ENCODE results near the gene GOLGA8A. TPM values are rescaled to one million over a fixed set of nuclear protein-coding genes. Genes with fewer than 3 reads are reported as not detected.

GOLGA8A gene
- total and polyA plus RNA-seq, 2 donors (not counting 1 experiment from before 2014, with no cell fraction given) = 3.3 to 18.1 TPM

DNA sequence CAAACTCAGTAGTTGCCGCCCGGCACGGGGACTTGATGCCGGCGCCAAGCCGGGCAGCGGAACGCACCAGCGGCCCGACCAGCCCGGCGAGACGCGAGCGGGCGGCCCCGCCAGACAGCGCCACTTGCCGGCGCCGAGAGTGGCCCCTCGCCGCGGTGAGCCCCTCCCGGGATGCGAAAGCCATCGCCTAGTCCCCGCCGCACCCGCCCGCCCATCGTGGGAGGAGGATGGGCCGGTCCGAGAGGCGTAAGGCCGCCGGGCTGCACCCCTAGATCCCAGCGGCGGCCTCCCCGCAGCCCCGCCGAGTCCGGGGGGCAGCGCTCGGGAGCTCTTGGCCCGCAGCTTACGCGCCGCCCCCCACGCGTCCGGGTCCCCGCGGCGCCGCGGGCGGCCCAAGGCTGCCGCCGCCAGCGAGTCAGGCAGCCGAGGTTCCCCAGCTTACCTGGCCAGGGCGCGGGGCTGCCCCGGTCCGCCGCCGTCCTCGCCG lies 609 bp downstream of the GOLGA8A start:
- peaks cover 2% of the 10 kb centered on the region for H3K36me3 ChIP-seq (ENCODE audit: control insufficient read depth, insufficient read depth, low read length)
- no peaks in the 10 kb centered on the region for H4K20me1 ChIP-seq (ENCODE audit: control insufficient read depth, extremely low read depth, insufficient read depth, low read length)
- H3K9me3 ChIP-seq (ENCODE audit: control insufficient read depth, insufficient read depth, low read depth, low read length) = no peaks in the 10 kb centered on the region
- H3K4me2 ChIP-seq (ENCODE audit: extremely low read depth, insufficient read depth, low read length) = peak overlapping the region; percentile 69
- no peak overlapping the region for H2AFZ ChIP-seq (ENCODE audit: low read length)
- no peaks in the 10 kb centered on the region for H3K27me3 ChIP-seq (ENCODE audit: control insufficient read depth, insufficient read depth, low read length)
- peak overlapping the region; percentile 50 to 68 (median 67) for H3K4me3 ChIP-seq (replicated peaks in 1 of 4; ENCODE audit: control extremely low read depth in 1 of 4, insufficient read depth in 1 of 4, low read depth in 3 of 4, low read length in 4 of 4)
- no peak overlapping the region for H3K27ac ChIP-seq (ENCODE audit: insufficient read depth, low read length)
- peak overlapping the region; percentile 40 for H3K9ac ChIP-seq (ENCODE audit: insufficient read depth, low read length)
- TF ChIP-seq CTCF (conservative IDR thresholded peaks at IDR 0.05 in 1 of 2, IDR thresholded peaks at IDR 0.05 in 1 of 2; ENCODE audit: low read depth in 1 of 2, low read length in 2 of 2) (no peak), EZH2 (IDR thresholded peaks at IDR 0.05; ENCODE audit: low read length, missing control alignments) (no peak)
- peaks cover 2% of the 10 kb centered on the region for H3K4me1 ChIP-seq (ENCODE audit: control insufficient read depth, extremely low read depth, insufficient read depth, low read length)
- H3K79me2 ChIP-seq (ENCODE audit: control insufficient read depth, insufficient read depth, low read length) = peaks cover 5% of the 10 kb centered on the region
- DNase-seq (ENCODE audit: low read depth in 2 of 2) = peak; percentile 34 to 56

GRCh38 chr15:34436126-34436955 lies 1.3 kb downstream of the GOLGA8A start:
- Histone ChIP-seq H3K4me1 (ENCODE audit: control insufficient read depth, extremely low read depth, insufficient read depth, low read length) (peaks cover 2% of the 10 kb centered on the region), H3K79me2 (ENCODE audit: control insufficient read depth, insufficient read depth, low read length) (peaks cover 5% of the 10 kb centered on the region), H3K9me3 (ENCODE audit: control insufficient read depth, insufficient read depth, low read depth, low read length) (no peaks in the 10 kb centered on the region), H3K4me2 (ENCODE audit: extremely low read depth, insufficient read depth, low read length) (peak overlapping the region; percentile 69), H2AFZ (ENCODE audit: low read length) (no peak overlapping the region), H3K36me3 (ENCODE audit: control insufficient read depth, insufficient read depth, low read length) (peaks cover 2% of the 10 kb centered on the region), H4K20me1 (ENCODE audit: control insufficient read depth, extremely low read depth, insufficient read depth, low read length) (no peaks in the 10 kb centered on the region), H3K4me3 (replicated peaks in 1 of 4; ENCODE audit: control extremely low read depth in 1 of 4, insufficient read depth in 1 of 4, low read depth in 3 of 4, low read length in 4 of 4) (peak overlapping the region; percentile 50 to 68 (median 67)), H3K27me3 (ENCODE audit: control insufficient read depth, insufficient read depth, low read length) (no peaks in the 10 kb centered on the region), H3K27ac (ENCODE audit: insufficient read depth, low read length) (no peak overlapping the region), H3K9ac (ENCODE audit: insufficient read depth, low read length) (peak overlapping the region; percentile 40)
- TF ChIP-seq EZH2 (IDR thresholded peaks at IDR 0.05; ENCODE audit: low read length, missing control alignments) (no peak), CTCF (conservative IDR thresholded peaks at IDR 0.05 in 1 of 2, IDR thresholded peaks at IDR 0.05 in 1 of 2; ENCODE audit: low read depth in 1 of 2, low read length in 2 of 2) (no peak)
- peak; percentile 9 to 17 for DNase-seq (ENCODE audit: low read depth in 2 of 2)

GRCh38 chr15:34435658-34436057 lies 1.9 kb downstream of the GOLGA8A start:
- no peak overlapping the region for H2AFZ ChIP-seq (ENCODE audit: low read length)
- H3K27ac ChIP-seq (ENCODE audit: insufficient read depth, low read length) = no peak overlapping the region
- no peak for TF ChIP-seq EZH2 (IDR thresholded peaks at IDR 0.05; ENCODE audit: low read length, missing control alignments)
- no peak for TF ChIP-seq CTCF (conservative IDR thresholded peaks at IDR 0.05 in 1 of 2, IDR thresholded peaks at IDR 0.05 in 1 of 2; ENCODE audit: low read depth in 1 of 2, low read length in 2 of 2)
- H4K20me1 ChIP-seq (ENCODE audit: control insufficient read depth, extremely low read depth, insufficient read depth, low read length) = no peaks in the 10 kb centered on the region
- no peaks in the 10 kb centered on the region for H3K27me3 ChIP-seq (ENCODE audit: control insufficient read depth, insufficient read depth, low read length)
- H3K9me3 ChIP-seq (ENCODE audit: control insufficient read depth, insufficient read depth, low read depth, low read length) = no peaks in the 10 kb centered on the region
- H3K4me2 ChIP-seq (ENCODE audit: extremely low read depth, insufficient read depth, low read length) = no peak overlapping the region
- H3K79me2 ChIP-seq (ENCODE audit: control insufficient read depth, insufficient read depth, low read length) = peaks cover 5% of the 10 kb centered on the region
- H3K9ac ChIP-seq (ENCODE audit: insufficient read depth, low read length) = no peak overlapping the region
- peaks cover 2% of the 10 kb centered on the region for H3K4me1 ChIP-seq (ENCODE audit: control insufficient read depth, extremely low read depth, insufficient read depth, low read length)
- H3K4me3 ChIP-seq (replicated peaks in 1 of 4; ENCODE audit: control extremely low read depth in 1 of 4, insufficient read depth in 1 of 4, low read depth in 3 of 4, low read length in 4 of 4) = no peak overlapping the region
- DNase-seq (ENCODE audit: low read depth in 2 of 2) = no peak
- peaks cover 2% of the 10 kb centered on the region for H3K36me3 ChIP-seq (ENCODE audit: control insufficient read depth, insufficient read depth, low read length)

Data from fibroblast of lung (primary cell).